Upper lobe of left lung (tissue), 6 donors: ENCODE measurements around the gene BRI3. TPM values are rescaled to one million over a fixed set of nuclear protein-coding genes. Genes with fewer than 3 reads are reported as not detected.
"Not testable (repeated sequence)": the region's sequence is repeated elsewhere in the genome, so short reads cannot be mapped to it uniquely, and the experiment has no call there.

ENCODE experiments used
- ATAC-seq, 2 donors: fragments of 200-7000 bp; cut with Tn5 transposase; one replicate each; pipeline ENCODE4 v1.9.1; 2022; ENCODE audit warnings: mild to moderate bottlenecking in 2 of 2, moderate library complexity in 2 of 2; ENCODE audit not compliant: low FRiP score in 2 of 2
- DNase-seq, 2 donors: peaks; one replicate each; pipeline ENCODE4 v3.0.0-alpha.2; 2019 to 2020
- H3K27ac ChIP-seq, 4 donors: fragments of 200-600 bp; sonication (generic); one replicate each; pipeline ENCODE4 v1.5.1; 2016 to 2019
- H3K27me3 ChIP-seq, 4 donors: fragments of 200-600 bp; sonication (generic); one replicate each; pipeline ENCODE4 v1.5.1; 2017 to 2019
- H3K36me3 ChIP-seq, 4 donors: fragments of 200-600 bp; sonication (generic); one replicate each; pipeline ENCODE4 v1.5.1; 2016 to 2019
- H3K4me1 ChIP-seq, 4 donors: fragments of 200-600 bp; sonication (generic); one replicate each; pipeline ENCODE4 v1.5.1; 2018 to 2019
- H3K4me3 ChIP-seq, 4 donors: fragments of 200-600 bp; sonication (generic); one replicate each; pipeline ENCODE4 v1.5.1; 2017 to 2019; ENCODE audit warnings: mild to moderate bottlenecking in 2 of 4, moderate library complexity in 1 of 4
- H3K9me3 ChIP-seq, 4 donors: fragments of 200-600 bp; sonication (generic); one replicate each; pipeline ENCODE4 v1.5.1; 2018 to 2019
- CTCF ChIP-seq, 6 experiments: fragments of 450-650 bp in 4 of 6; fragments of 200-600 bp in 2 of 6; sonication (generic) in 2 of 6; IDR thresholded peaks; one replicate each; pipeline ENCODE4 v1.5.1; 2016 to 2019; ENCODE audit warnings: antibody characterized with exemption in 6 of 6
- EP300 ChIP-seq, 4 donors: sonication (generic); formaldehyde crosslinking; IDR thresholded peaks; one replicate each; pipeline ENCODE4 v1.5.1; 2017; ENCODE audit warnings: antibody characterized with exemption in 4 of 4, control low read depth in 2 of 4
- POLR2A ChIP-seq, 4 donors: fragments of 450-650 bp; IDR thresholded peaks; one replicate each; pipeline ENCODE4 v1.5.1; 2016 to 2017; ENCODE audit warnings: antibody characterized with exemption in 4 of 4, mild to moderate bottlenecking in 2 of 4
- POLR2AphosphoS5 ChIP-seq, 2 donors: sonication (generic); formaldehyde crosslinking; IDR thresholded peaks; one replicate each; pipeline ENCODE4 v1.5.1; 2017; ENCODE audit warnings: antibody characterized with exemption in 2 of 2
- WGBS, 2 donors: methylation state at CpG; one replicate each; pipeline ENCODE4 v1.1.5; 2017 to 2018; 5-methylcytosine and 5-hydroxymethylcytosine counted together
- total RNA-seq, 6 donors: library from RNA; depleted of rRNA in 4 of 6; stranded (reverse); fragments of >200 nt in 4 of 6; gene quantifications; one replicate each; pipeline versions ENCODE4 v1.1.0 to v1.2.1, GENCODE V29; 2016 to 2021
- donor health status: DM: no; HTN: no; CAD: no; lungs with moderate emphysema.
- donor health status: DM: no; HTN: yes; CAD: no; lungs with severe emphysema.

The BRI3 gene
- total RNA-seq, 6 donors from 2014 or later, result 113 to 703 (median 143) TPM

- WGBS, 2 donors, result 95 to 98% methylated on average over 7 to 8 of the region's 8 CpGs
- no peak overlapping the region for H3K27ac ChIP-seq
- no peaks in the 10 kb centered on the region for H3K9me3 ChIP-seq
- H3K36me3 ChIP-seq, result peaks cover 17 to 79% (median 36%) of the 10 kb centered on the region in 4 donors
- no peak for DNase-seq
- ATAC-seq, result no peak
- no peak for TF ChIP-seq EP300 (IDR thresholded peaks at IDR 0.05)
- TF ChIP-seq CTCF (IDR thresholded peaks at IDR 0.05), result no peak
- no peak for TF ChIP-seq POLR2AphosphoS5 (IDR thresholded peaks at IDR 0.05)
- TF ChIP-seq POLR2A (IDR thresholded peaks at IDR 0.05), result no peak
- no peak overlapping the region for H3K4me3 ChIP-seq
- H3K4me1 ChIP-seq, result no peaks in the 10 kb centered on the region
- H3K27me3 ChIP-seq, result no peaks in the 10 kb centered on the region
These were observed 28.1 kb downstream of the BRI3 start for GRCh38 chr7:98309566-98309965.

- peaks cover 9 to 78% (median 31%) of the 10 kb centered on the region in 4 donors for H3K36me3 ChIP-seq
These were observed 30.7 kb downstream of the BRI3 start for GRCh38 chr7:98312201-98312600.

GRCh38 chr7:98314469-98314868, 33.0 kb downstream of the BRI3 start:
- Histone ChIP-seq H3K4me1 (no peaks in the 10 kb centered on the region), H3K27me3 (no peaks in the 10 kb centered on the region), H3K9me3 (no peaks in the 10 kb centered on the region), H3K36me3 (peaks cover 7 to 56% (median 15%) of the 10 kb centered on the region in 4 donors), H3K4me3 (no peak overlapping the region), H3K27ac (no peak overlapping the region)
- ATAC-seq (no peak), DNase-seq (peak in 1 of 2 donors; percentile 24)
- 85 to 87% methylated on average over 11 of the region's 11 CpGs for WGBS, 2 donors
- no peak for TF ChIP-seq POLR2A (IDR thresholded peaks at IDR 0.05)
- no peak for TF ChIP-seq EP300 (IDR thresholded peaks at IDR 0.05)
- no peak for TF ChIP-seq CTCF (IDR thresholded peaks at IDR 0.05)

More at GRCh38 chr7:98312201-98312600, 30.7 kb downstream of the BRI3 start:
- ATAC-seq (no peak), DNase-seq (no peak)
- no peaks in the 10 kb centered on the region for H3K9me3 ChIP-seq
- H3K4me3 ChIP-seq, result no peak overlapping the region
- no peak overlapping the region for H3K27ac ChIP-seq
- 79 to 81% methylated on average over 7 of the region's 7 CpGs for WGBS, 2 donors
- no peaks in the 10 kb centered on the region for H3K27me3 ChIP-seq
- TF ChIP-seq POLR2AphosphoS5 (IDR thresholded peaks at IDR 0.05), result no peak
- TF ChIP-seq CTCF (IDR thresholded peaks at IDR 0.05), result no peak
- no peak for TF ChIP-seq POLR2A (IDR thresholded peaks at IDR 0.05)
- no peak for TF ChIP-seq EP300 (IDR thresholded peaks at IDR 0.05)
- no peaks in the 10 kb centered on the region for H3K4me1 ChIP-seq

- H3K27ac ChIP-seq, result no peak overlapping the region
- no peaks in the 10 kb centered on the region for H3K27me3 ChIP-seq
- ATAC-seq (no peak), DNase-seq (no peak)
- WGBS, 2 donors, result 75 to 77% methylated on average over 13 of the region's 13 CpGs
- TF ChIP-seq POLR2A (IDR thresholded peaks at IDR 0.05) (no peak), CTCF (IDR thresholded peaks at IDR 0.05) (no peak), EP300 (IDR thresholded peaks at IDR 0.05) (no peak), POLR2AphosphoS5 (IDR thresholded peaks at IDR 0.05) (no peak)
- H3K9me3 ChIP-seq, result no peaks in the 10 kb centered on the region
- no peaks in the 10 kb centered on the region for H3K4me1 ChIP-seq
- no peak overlapping the region for H3K4me3 ChIP-seq
- H3K36me3 ChIP-seq, result peaks cover 3 to 46% (median 9%) of the 10 kb centered on the region in 4 donors
These were observed 34.0 kb downstream of the BRI3 start for GRCh38 chr7:98315318-98315993.

- not testable (repeated sequence) for H3K4me3 ChIP-seq, ATAC-seq, H3K27me3 ChIP-seq, H3K4me1 ChIP-seq, H3K9me3 ChIP-seq, H3K27ac ChIP-seq, DNase-seq
- peaks cover under 1 to 42% (median 9%) of the 10 kb centered on the region in 4 donors for H3K36me3 ChIP-seq
- WGBS, 2 donors, result 95 to 96% methylated on average over 4 of the region's 4 CpGs
These were observed 34.6 kb downstream of the BRI3 start for GRCh38 chr7:98315994-98316527.
